ENCODE results near the gene OLFML3. TPM values are rescaled to one million over a fixed set of nuclear protein-coding genes. Genes with fewer than 3 reads are reported as not detected.

Gene OLFML3
- total and polyA plus RNA-seq, 2 of the 8 experiments (the other 6 are each of a cell fraction or from before 2014, with no cell fraction given), result 56.0 to 72.3 TPM

- no peak for TF ChIP-seq CTCF (IDR thresholded peaks at IDR 0.05; ENCODE audit: control extremely low read depth in 1 of 3, insufficient read depth in 1 of 3, low read depth in 1 of 3, low read length in 3 of 3)
- no peak for TF ChIP-seq POLR2AphosphoS5 (IDR thresholded peaks at IDR 0.05; ENCODE audit: low read depth, low read length)
- no peak for TF ChIP-seq SRF (IDR thresholded peaks at IDR 0.05; ENCODE audit: low read depth, low read length)
- TF ChIP-seq CBX5 (IDR thresholded peaks at IDR 0.05; ENCODE audit: low read depth, low read length), result no peak
- TF ChIP-seq KDM5A (IDR thresholded peaks at IDR 0.05; ENCODE audit: low read length), result no peak
- no peak for TF ChIP-seq NRF1 (IDR thresholded peaks at IDR 0.05; ENCODE audit: low read depth, low read length)
- no peak for TF ChIP-seq CTBP2 (IDR thresholded peaks at IDR 0.05; ENCODE audit: borderline replicate concordance, insufficient read depth, insufficient read length, low read length)
These were observed 47.8 kb upstream of the OLFML3 start (continued) for GRCh38 chr1:113931451-113931851.

Measured in H1 (cell line).